GM21786 (cell line): Measurements from ENCODE around the gene PLD1.
"Not testable (repeated sequence)": the region's sequence is repeated elsewhere in the genome, so short reads cannot be mapped to it uniquely, and the experiment has no call there.

ENCODE experiments used
- ATAC-seq: cut with Tn5 transposase; IDR thresholded peaks from one replicate; pipeline ENCODE4 v1.9.1; 2021; ENCODE audit not compliant: unreplicated experiment

The PLD1 gene

DNA sequence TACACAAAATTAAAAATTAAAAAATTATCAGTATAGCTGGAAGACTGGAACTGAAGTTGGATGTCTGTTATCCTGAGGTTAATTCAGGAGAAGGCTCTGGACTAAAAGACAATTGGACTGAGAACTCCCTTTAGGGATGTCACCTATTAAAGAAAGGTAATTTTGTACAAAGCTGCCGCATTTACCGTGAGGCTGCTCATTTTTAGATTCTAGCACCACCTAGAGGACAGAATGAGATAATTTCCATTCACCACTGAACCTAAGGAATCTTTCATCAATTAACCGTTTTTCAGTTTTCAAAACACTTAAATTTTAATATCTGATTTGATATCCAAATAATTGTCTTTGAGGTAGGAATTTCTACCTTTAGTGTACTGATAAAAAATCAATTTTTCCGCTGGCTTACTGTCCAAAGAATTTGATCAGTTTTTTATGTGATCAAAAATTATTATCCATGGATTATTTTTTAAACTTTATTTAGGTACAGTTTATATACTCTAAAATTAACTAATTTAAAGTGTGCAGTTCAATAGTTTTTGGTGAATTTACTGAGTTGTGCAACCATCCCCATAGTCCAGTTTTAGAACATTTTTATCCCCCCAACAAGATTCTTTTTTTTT is 243.4 kb downstream of the PLD1 start:
- no peak for ATAC-seq

- no peak for ATAC-seq
Observed at GRCh38 chr3:171565481-171566058, 244.7 kb downstream of the PLD1 start.

GRCh38 chr3:171564748-171565480 is 245.4 kb downstream of the PLD1 start:
- ATAC-seq, result no peak

DNA sequence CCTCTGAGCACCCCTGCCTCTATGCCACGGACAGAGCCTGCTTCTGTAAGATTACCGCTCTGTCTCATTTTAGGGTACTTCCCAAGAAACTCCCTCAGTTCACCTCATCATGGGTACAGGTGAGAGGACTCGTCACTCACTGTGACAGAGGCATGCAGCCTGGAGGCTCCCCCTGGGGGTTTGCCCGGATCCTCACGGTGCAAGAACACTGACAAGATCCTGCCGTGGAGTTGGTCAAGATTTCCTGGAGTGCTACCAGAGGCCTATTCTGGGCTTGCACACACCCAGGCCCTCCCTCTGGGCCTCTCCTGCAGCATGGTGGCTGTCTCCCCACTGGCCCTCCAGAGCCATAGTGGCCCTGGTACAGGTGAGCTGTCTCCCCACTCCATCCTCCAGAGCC is 247.0 kb downstream of the PLD1 start:
- ATAC-seq, result no peak

GRCh38 chr3:171562459-171562858 is 247.8 kb downstream of the PLD1 start:
- not testable (repeated sequence) for ATAC-seq

DNA sequence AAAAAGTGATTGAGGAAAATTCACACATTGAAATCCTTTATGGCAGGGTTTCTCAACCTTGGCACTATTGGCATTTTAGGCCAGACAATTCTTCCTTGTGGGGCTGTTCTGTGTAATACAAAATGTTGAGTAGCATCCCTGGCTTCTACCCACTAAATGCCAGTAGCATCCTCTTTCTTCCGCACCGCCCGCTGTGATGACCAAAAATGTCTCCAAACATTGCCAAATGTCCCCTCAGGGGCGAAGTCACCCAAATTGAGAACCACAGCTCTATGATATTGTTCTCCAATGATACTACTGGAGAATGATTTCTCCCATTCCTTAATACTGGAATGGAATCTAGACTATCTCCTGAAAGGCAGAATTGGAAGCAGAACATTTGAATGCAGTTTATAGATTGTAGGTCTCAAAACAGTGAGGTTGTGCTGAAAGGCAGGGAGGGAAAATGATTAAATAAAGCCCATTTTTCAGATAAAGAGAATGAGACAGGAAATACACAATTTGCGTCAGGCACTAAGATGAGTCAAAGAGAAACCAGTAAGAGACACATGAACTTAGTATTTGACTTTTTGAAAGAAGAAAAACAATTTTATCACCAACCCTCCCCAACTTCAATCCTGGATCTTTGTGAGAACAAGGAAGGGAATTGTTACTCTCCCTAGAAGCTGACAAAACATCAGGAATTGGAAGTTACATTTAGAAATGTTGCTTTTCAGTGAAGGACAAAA is 248.5 kb downstream of the PLD1 start:
- no peak for ATAC-seq

- no peak for ATAC-seq
Observed at GRCh38 chr3:171559586-171559985, 250.7 kb downstream of the PLD1 start.

GRCh38 chr3:171558188-171558696 is 252.0 kb downstream of the PLD1 start:
- no peak for ATAC-seq

DNA sequence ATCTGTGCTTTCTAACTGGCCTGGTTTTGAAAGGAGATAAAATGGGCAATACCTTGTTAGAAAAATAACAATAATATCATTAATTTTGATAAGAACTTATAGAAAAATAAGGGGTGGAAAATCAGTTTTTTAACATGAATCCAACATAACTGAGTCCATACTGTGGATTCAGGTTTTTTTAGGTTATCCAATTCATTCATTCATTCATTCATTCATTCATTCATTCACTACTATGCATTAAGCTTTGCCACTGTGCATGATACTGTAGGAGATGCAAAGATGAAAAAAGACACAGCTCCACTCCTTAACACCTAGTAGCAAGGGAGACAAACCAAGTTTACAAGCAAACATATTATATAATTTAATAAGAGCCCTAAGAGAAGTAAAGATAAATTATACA is 253.1 kb downstream of the PLD1 start:
- ATAC-seq, result no peak

DNA sequence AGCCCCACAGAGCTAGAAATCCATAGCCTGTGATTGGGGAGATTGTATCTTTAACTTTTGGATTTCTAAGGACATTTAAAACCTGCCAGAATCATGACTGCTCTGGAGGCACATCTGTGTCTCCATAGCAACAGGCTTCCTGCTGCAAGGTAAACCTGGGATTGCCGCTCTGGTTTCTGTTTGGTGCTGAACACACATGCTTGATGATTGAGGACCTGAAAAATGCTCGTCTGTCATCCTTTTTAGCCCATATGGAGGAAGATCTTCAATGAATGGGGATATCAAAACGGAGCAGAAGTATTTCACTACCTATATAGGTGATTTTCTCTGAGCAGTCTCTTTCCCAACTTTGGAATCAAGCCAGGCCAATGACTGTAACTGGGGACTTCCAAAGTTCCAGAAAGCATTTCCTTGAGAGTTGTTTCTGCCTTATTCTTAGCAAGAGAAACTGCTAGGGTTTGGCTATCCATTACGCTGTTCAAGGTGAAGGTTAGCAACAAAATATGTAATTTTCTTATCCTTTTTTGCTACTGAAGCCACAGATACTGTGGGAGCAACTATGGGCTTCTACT is 253.6 kb downstream of the PLD1 start:
- ATAC-seq, result no peak

DNA sequence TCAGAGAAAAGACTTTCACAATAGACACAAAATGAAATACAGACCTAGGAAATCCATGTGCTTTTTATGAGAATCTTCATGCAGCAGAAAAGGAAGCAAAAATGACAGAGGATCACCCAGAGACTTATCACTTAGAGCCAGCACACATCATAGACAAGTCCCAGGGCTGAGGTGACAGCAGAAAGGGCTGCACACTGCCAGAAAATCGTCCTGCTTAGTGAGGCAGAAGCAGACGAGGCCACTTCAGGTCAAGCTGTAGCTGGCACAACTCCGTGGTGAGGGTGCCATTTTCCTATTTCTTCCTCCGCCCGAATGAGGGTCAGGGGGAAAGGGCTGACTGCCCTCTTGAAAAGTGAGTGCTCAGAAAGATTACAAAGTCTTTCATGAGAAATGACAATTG is 254.1 kb downstream of the PLD1 start:
- no peak for ATAC-seq

GRCh38 chr3:171553086-171553485 is 257.2 kb downstream of the PLD1 start:
- no peak for ATAC-seq

- no peak for ATAC-seq
Observed at GRCh38 chr3:171552531-171552930, 257.8 kb downstream of the PLD1 start.

DNA sequence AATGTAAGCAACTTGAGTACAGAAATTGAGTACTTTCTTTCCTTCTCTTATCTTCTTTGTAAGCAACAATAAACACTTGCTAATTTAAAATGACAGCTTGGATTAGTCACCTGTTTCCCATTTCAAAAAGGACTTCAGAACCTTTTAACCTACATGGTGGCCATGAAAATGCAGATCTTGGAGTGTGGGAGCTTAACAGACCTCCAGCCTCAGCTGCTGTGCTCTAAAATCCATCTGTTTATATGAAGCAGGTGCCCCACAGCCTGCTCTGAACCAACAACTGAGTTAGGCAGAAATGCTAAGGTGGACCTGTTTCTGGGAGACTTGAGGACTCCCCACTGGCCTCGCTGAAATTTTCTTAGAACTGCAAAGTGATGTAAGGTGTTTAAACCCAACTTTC is 259.0 kb downstream of the PLD1 start:
- ATAC-seq, result no peak
